Nephron progenitor cell (in vitro differentiated cells): Measurements from ENCODE around the gene KRT86.
"Not testable (repeated sequence)": the region's sequence is repeated elsewhere in the genome, so short reads cannot be mapped to it uniquely, and the experiment has no call there.

Source experiments
- DNase-seq: peaks from one replicate; pipeline ENCODE4 v3.0.0; 2021
- H3K27ac Mint-ChIP-seq: 2 replicates; pipeline ENCODE4 v1.8.0; 2021; ENCODE audit warnings: mild to moderate bottlenecking, moderate library complexity, mixed read lengths
- H3K27me3 Mint-ChIP-seq: 2 replicates; pipeline ENCODE4 v1.8.0; 2021; ENCODE audit warnings: mild to moderate bottlenecking, low read depth, mixed read lengths; ENCODE audit not compliant: poor library complexity
- H3K36me3 Mint-ChIP-seq: 2 replicates; pipeline ENCODE4 v1.8.0; 2021; ENCODE audit warnings: low read depth, mixed read lengths
- H3K4me1 Mint-ChIP-seq: 2 replicates; pipeline ENCODE4 v1.8.0; 2021; ENCODE audit warnings: mixed read lengths
- H3K4me3 Mint-ChIP-seq: 2 replicates; pipeline ENCODE4 v1.8.0; 2021; ENCODE audit warnings: mild to moderate bottlenecking, moderate library complexity, mixed read lengths
- H3K9me3 Mint-ChIP-seq: 2 replicates; pipeline ENCODE4 v1.8.0; 2021; ENCODE audit warnings: mild to moderate bottlenecking, moderate library complexity, mixed read lengths
- CTCF ChIP-seq: fragments of 200-600 bp; sonication (generic); IDR thresholded peaks from 2 replicates; pipeline ENCODE4 v1.5.0; 2021; ENCODE audit warnings: antibody characterized with exemption

The KRT86 gene

GRCh38 chr12:52250048-52250990 lies 24.1 kb upstream of the KRT86 start:
- Mint-ChIP-seq H3K36me3 (no peaks in the 10 kb centered on the region), H3K27ac (no peak overlapping the region), H3K9me3 (no peaks in the 10 kb centered on the region), H3K27me3 (peaks cover 80% of the 10 kb centered on the region), H3K4me1 (peaks cover 52% of the 10 kb centered on the region), H3K4me3 (peak overlapping the region; percentile 65)
- peak; percentile 69 for DNase-seq
- peak; percentile 32 for TF ChIP-seq CTCF

- Mint-ChIP-seq H3K4me3 (no peak overlapping the region), H3K4me1 (peaks cover 42% of the 10 kb centered on the region), H3K27ac (no peak overlapping the region), H3K27me3 (peaks cover 88% of the 10 kb centered on the region), H3K36me3 (no peaks in the 10 kb centered on the region), H3K9me3 (no peaks in the 10 kb centered on the region)
- TF ChIP-seq CTCF: no peak
- no peak for DNase-seq
Observed at GRCh38 chr12:52251367-52252051, 22.9 kb upstream of the KRT86 start.

GRCh38 chr12:52252175-52252615 lies 22.2 kb upstream of the KRT86 start:
- H3K36me3 Mint-ChIP-seq, H3K9me3 Mint-ChIP-seq, H3K27ac Mint-ChIP-seq, DNase-seq, H3K4me3 Mint-ChIP-seq: not testable (repeated sequence)
- Mint-ChIP-seq H3K27me3 (peaks cover 95% of the 10 kb centered on the region), H3K4me1 (peaks cover 35% of the 10 kb centered on the region)
- TF ChIP-seq CTCF: peak; percentile 22

- Mint-ChIP-seq H3K4me1 (peaks cover 28% of the 10 kb centered on the region), H3K9me3 (no peaks in the 10 kb centered on the region), H3K4me3 (peak overlapping the region; percentile 30), H3K27ac (no peak overlapping the region), H3K36me3 (no peaks in the 10 kb centered on the region), H3K27me3 (peaks cover 96% of the 10 kb centered on the region)
- DNase-seq: no peak
- no peak for TF ChIP-seq CTCF
Observed at GRCh38 chr12:52252728-52253343, 21.6 kb upstream of the KRT86 start.

- H3K27me3 Mint-ChIP-seq: peaks cover 95% of the 10 kb centered on the region
- no peak for TF ChIP-seq CTCF
- no peak overlapping the region for H3K27ac Mint-ChIP-seq
- DNase-seq: no peak
- no peaks in the 10 kb centered on the region for H3K9me3 Mint-ChIP-seq
- peaks cover 26% of the 10 kb centered on the region for H3K4me1 Mint-ChIP-seq
- H3K36me3 Mint-ChIP-seq: no peaks in the 10 kb centered on the region
- H3K4me3 Mint-ChIP-seq: no peak overlapping the region
Observed at GRCh38 chr12:52253391-52254179, 20.9 kb upstream of the KRT86 start.
